NCI-H524 (cell line): Measurements from ENCODE around the gene NCAPG.
"Not testable (repeated sequence)": the region's sequence is repeated elsewhere in the genome, so short reads cannot be mapped to it uniquely, and the experiment has no call there.

Experiments used
- DNase-seq, 2 experiments: peaks; one replicate each; lab custom pipeline; 2025; lab: John Stamatoyannopoulos, UW

Gene NCAPG

DNA sequence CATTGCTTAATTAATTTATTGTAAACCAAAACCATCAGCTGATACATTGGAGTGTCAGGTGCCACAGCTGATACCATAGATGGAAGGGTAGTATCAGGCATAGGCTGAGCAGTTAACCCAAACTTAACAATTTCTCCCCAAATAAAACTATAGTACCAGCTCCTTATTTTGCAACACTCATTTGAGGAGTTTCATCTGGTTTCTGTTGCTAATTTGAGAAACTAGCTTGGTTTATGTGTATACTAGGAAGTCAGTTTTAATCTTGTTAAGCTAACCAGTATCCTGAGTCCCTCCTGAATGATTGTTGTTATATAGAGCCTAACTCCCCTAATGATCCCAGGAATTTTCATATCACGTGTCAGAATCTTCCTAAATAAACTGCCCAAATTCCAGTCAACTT is 13.0 kb upstream of the NCAPG start:
- no peak for DNase-seq

GRCh38 chr4:17805580-17806155 is 5.1 kb upstream of the NCAPG start:
- no peak for DNase-seq

DNA sequence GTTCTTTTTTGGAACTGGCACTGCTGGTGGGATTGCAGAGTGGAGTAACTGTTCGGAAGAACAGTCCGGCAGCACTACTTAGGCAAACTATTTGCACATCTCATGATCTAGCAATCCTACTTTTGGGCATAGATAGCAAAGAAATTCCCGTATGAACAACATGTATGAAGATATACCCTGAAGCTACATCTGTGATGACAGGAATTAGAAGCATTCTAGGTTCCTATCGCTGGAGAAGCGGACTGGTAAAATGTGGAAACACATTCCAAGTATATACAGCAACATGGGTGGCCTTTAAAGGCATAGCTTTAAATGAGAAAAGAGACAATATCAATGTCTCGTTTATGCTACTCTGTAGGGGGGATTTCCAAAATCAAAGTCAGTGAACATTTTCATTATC is 3.3 kb upstream of the NCAPG start:
- no peak for DNase-seq

- peak in 1 of 2 experiments; percentile 25 for DNase-seq
Observed at GRCh38 chr4:17809667-17810066, 1.1 kb upstream of the NCAPG start.

DNA sequence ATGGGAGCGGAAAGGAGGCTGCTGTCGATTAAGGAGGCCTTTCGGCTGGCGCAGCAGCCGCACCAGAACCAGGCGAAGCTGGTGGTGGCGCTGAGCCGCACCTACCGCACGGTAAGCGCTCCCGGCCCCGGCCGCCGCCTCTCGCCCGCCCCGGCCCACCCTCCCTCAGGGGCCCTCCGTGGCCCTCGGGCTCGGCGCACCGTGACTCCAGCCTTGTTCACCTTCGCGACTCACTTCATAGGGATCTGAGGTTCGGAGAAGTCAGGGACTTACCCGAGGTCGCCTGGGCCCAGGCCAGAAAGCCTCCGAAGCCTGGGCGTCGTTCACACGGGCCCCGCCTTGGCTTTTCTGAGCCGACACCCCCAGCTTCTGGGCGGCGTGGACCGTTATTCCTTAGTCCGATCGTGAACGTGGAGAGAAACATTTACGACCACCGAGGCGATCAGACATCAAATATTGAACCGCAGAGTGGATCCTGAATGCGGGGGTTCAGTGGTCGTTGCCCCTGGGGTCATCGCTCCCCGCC is 362 bp downstream of the NCAPG start:
- DNase-seq: no peak

DNA sequence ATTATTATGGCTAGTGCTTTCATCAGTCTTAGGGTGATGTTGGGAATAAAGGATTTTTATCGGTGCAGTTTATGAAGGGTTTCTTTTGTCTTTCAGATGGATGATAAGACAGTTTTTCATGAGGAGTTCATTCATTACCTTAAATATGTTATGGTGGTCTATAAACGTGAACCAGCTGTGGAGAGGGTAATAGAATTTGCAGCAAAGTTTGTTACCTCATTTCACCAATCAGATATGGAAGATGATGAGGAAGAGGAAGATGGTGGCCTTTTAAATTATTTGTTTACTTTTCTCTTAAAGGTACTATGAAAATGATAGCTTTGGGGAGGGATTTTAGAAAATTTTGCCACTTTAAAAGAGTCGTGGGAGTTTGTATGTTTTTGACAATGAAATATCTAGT is 1.3 kb downstream of the NCAPG start:
- DNase-seq: no peak

DNA sequence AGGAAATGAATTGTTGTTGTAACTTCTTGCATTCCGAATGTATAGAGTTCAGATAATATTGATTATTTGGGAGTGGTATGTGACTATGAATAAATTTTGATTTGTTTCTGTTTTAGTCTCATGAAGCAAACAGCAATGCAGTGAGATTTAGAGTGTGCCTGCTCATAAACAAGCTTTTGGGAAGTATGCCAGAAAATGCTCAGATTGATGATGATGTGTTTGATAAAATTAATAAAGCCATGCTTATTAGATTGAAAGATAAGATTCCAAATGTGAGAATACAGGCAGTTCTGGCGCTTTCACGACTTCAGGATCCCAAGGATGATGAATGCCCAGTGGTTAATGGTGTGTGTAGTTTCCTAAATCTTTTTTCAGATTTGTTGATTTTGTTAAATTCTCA is 2.0 kb downstream of the NCAPG start:
- no peak for DNase-seq

DNA sequence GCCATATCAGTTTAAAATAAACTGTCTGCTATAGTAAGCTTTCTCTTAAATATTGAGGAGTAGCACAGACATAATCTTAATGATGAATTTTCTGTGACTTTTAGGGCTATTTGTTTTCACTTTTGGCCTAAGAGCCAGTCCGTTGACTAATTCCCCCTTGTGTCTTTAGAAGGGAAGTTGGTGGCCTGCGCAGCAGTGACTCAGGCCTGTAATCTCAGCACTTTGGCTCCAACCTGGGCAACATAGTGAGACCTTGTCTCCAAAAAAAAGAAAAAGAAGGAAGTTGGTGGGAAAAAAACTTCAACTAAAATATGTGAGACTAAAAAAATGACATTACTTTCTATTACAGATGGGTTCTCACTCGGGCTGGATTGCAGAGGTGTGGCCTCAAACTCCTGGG is 3.4 kb downstream of the NCAPG start:
- no peak for DNase-seq

- DNase-seq: no peak
Observed at GRCh38 chr4:17816142-17816541, 5.4 kb downstream of the NCAPG start.

DNA sequence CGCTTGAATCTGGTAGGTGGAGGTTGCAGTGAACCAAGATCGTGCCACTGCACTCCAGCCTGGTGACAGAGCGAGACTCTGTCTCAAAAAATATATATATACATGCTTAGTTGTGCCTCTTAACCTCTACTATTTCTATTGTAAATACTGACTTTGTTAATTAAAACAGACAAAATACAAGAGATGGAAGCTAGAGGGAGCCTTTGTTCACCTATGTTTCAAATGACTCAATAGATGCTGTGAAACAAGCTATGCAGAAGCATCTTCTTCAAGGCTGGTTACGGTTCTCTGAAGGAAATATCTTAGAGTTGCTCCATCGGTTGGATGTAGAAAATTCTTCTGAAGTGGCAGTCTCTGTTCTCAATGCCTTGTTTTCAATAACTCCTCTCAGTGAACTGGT is 6.2 kb downstream of the NCAPG start:
- DNase-seq: peak in 1 of 2 experiments; percentile 60

- no peak for DNase-seq
Observed at GRCh38 chr4:17823871-17824669, 13.3 kb downstream of the NCAPG start.

DNA sequence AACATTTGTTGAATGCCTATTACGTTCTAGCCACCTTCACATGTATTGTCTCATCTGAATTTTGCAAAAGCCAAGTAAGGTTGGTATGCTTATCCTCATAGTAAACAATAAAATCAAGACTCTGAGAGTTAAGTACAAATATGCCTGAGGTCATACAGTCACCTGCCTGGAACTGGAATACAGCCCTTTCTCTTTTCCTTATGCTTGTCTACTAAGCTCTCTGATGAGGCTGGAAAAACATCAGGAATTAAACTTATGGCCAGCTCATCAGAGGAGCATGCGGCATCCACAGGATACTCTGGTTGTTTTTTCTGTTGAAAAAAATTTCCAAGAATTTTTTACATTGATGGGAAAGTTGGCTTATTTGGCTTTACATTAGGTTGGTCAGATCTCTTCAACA is 35.5 kb downstream of the NCAPG start:
- no peak for DNase-seq

DNA sequence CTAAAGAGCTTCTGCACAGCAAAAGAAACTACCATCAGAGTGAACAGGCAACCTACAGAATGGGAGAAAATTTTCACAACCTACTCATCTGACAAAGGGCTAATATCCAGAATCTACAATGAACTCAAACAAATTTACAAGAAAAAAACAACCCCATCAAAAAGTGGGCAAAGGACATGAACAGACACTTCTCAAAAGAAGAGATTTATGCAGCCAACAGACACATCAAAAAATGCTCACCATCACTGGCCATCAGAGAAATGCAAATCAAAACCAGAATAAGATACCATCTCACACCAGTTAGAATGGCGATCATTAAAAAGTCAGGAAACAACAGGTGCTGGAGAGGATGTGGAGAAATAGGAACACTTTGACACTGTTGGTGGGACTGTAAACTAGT is 39.5 kb downstream of the NCAPG start:
- DNase-seq: not testable (repeated sequence)

GRCh38 chr4:17851959-17852358 is 41.2 kb downstream of the NCAPG start:
- DNase-seq: no peak

- DNase-seq: no peak
Observed at GRCh38 chr4:17854036-17854435, 43.3 kb downstream of the NCAPG start.

DNA sequence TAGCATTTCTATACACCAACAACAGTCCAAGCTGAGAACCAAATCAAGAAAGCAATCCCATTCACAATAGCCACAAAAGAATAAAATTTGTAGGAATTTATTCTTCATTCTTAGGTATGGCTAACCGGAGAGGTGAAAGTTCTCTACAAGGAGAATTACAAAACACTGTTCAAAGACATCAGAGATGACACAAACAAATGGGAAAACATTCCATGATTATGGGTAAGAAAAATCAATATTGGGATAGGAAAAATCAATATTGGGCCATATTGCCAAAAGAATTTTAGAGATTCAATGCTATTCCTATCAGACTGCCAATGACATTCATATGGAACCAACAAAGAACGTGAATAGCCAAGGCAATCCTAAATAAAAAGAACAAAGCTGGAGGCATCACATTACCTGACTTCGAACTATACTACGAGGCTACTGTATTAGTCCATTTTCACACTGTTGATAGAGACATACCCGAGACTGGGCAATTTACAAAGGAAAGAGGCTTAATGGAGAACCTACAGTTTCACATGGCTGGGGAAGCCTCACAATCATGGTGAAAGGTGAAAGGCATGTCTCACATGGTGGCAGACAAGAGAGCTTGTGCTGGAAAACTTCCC is 49.1 kb downstream of the NCAPG start:
- no peak for DNase-seq

DNA sequence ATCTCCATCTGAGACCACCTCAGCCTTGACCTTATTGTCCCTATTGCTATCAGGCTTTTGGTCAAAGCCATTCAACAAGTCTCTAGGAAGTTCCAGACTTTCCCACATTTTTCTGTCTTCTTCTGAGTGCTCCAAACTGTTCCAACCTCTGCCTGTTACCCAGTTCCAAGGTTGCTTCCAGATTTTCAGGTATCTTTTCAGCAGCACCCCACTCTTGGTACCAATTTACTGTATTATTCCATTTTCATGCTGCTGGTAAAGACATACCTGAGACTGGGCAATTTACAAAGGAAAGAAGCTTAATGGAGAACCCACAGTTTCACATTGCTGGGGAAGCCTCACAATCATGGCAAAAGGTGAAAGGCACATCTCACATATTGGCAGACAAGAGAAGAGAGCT is 51.1 kb downstream of the NCAPG start:
- DNase-seq: not testable (repeated sequence)

GRCh38 chr4:17865866-17866363 is 55.1 kb downstream of the NCAPG start:
- DNase-seq: no peak

GRCh38 chr4:17866810-17867209 is 56.0 kb downstream of the NCAPG start:
- DNase-seq: no peak

GRCh38 chr4:17867276-17867675 is 56.5 kb downstream of the NCAPG start:
- DNase-seq: no peak

- DNase-seq: no peak
Observed at GRCh38 chr4:17869327-17869726, 58.5 kb downstream of the NCAPG start.

DNA sequence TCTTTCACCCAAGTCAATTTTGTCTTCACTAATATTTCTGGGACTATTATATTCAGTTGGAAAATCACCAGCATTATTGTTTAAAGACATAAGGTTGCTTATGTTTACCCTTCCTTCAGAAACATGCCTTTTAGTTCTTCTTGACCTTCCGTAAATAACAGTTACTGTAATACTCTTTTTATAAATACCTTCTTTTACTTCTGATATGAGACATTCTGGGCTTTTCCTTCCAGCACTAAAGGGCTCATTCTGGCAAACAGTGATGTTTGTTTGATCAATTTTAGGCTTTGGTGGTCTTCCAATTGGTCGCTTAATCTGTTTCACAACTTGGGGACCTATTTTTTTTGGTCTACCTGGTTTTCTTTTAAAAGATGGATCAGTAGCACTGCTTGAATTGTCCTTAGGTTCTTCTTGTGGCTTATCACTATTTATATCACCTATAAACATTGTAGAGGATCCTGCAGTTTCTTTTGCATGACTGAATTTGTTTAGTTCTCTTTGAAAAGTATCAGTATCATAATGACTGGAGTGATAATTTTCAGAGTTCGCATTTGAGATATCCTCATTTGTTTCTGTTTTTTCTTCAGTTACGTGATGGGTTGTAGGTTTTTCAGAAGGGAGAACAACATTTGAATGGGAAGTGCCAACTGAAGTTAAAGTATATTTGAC is 64.8 kb downstream of the NCAPG start:
- no peak for DNase-seq
